Measurements from ENCODE around the gene TRIM47. TPM values are rescaled to one million over a fixed set of nuclear protein-coding genes. Genes with fewer than 3 reads are reported as not detected.

The TRIM47 gene
- total and polyA plus RNA-seq, 2 of the 13 experiments (the other 11 are each of a cell fraction or from before 2014, with no cell fraction given): 33.5 to 82.0 TPM

DNA sequence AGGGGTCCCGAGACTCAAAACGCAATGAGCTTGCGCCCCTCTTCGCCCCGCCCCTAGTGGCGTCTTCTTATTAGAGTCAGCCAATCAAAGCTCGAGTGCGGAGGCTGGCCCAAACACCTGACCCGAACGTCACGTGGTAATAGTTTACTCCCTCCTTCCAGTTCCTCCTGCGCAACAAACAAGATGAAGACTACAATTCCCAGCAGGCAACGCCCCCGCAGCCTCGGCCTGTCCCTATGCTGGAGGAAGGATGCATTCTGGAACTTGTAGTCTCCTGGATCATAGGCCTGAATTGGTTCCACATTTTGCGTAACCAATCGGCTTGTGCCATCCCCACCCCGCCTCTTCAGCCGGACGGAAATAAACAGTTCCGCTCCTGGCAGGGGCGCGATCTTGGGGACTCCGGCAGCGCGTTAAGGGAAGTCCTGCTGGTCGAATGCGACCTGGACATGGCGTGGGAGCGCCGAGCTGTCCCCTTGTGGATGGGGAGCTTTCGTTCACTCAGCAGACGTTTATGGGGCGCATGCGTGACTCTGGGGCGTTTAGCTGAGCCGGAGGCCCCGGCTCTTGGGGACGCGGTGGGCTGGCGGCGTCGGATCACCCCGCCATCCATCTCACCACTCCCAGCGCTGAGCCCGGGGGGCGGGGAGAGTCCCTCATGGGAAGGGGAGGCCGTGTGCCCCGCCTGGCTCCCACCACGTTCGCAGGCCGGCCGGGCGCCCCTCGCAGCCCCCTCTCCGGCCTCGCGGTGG lies 22.9 kb downstream of the TRIM47 start, which contains the start of gene WBP2 (continued):
- TF ChIP-seq, protein P1, sequence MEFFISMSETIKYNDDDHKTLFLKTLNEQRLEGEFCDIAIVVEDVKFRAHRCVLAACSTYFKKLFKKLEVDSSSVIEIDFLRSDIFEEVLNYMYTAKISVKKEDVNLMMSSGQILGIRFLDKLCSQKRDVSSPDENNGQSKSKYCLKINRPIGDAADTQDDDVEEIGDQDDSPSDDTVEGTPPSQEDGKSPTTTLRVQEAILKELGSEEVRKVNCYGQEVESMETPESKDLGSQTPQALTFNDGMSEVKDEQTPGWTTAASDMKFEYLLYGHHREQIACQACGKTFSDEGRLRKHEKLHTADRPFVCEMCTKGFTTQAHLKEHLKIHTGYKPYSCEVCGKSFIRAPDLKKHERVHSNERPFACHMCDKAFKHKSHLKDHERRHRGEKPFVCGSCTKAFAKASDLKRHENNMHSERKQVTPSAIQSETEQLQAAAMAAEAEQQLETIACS (CRISPR knock-in tag; IDR thresholded peaks at IDR 0.05): 0 out of 2 replicates have a peak, but pooled peaks have one; percentile 35
- TF ChIP-seq KAT7 (CRISPR knock-in tag; IDR thresholded peaks at IDR 0.05; ENCODE audit: borderline replicate concordance) (peak; percentile 61; the same call in 1 of the 2 replicates), NAIF1 (CRISPR knock-in tag; IDR thresholded peaks at IDR 0.05; ENCODE audit: borderline replicate concordance) (peak; percentile 100), ZNF382 (CRISPR knock-in tag; IDR thresholded peaks at IDR 0.05; ENCODE audit: borderline replicate concordance) (no peak), MED8 (CRISPR knock-in tag; IDR thresholded peaks at IDR 0.05; ENCODE audit: insufficient replicate concordance) (peak; percentile 86), SP1 (IDR thresholded peaks at IDR 0.05) (no peak), SP1 (CRISPR knock-in tag; IDR thresholded peaks at IDR 0.05) (peak; percentile 88), ZNF484 (CRISPR knock-in tag; IDR thresholded peaks at IDR 0.05; ENCODE audit: borderline replicate concordance, low read depth) (peak; percentile 92; the same call in 1 of the 2 replicates), ADNP (CRISPR knock-in tag; IDR thresholded peaks at IDR 0.05) (no peak), ZNF232 (CRISPR knock-in tag; IDR thresholded peaks at IDR 0.05; ENCODE audit: borderline replicate concordance) (peak; percentile 84; the same call in 1 of the 2 replicates), ZNF790 (CRISPR knock-in tag; IDR thresholded peaks at IDR 0.05; ENCODE audit: borderline replicate concordance) (no peak), FOXO1 (CRISPR knock-in tag; IDR thresholded peaks at IDR 0.05) (peak; percentile 66; the same call in 1 of the 2 replicates), PHF5A (CRISPR knock-in tag; IDR thresholded peaks at IDR 0.05; ENCODE audit: low read depth, unreplicated experiment) (peak; percentile 44), ZNF883 (CRISPR knock-in tag; IDR thresholded peaks at IDR 0.05; ENCODE audit: not compliant biosample characterization) (peak; percentile 66), MLLT10 (CRISPR knock-in tag; IDR thresholded peaks at IDR 0.05) (no peak)
- TF ChIP-seq, protein P2, sequence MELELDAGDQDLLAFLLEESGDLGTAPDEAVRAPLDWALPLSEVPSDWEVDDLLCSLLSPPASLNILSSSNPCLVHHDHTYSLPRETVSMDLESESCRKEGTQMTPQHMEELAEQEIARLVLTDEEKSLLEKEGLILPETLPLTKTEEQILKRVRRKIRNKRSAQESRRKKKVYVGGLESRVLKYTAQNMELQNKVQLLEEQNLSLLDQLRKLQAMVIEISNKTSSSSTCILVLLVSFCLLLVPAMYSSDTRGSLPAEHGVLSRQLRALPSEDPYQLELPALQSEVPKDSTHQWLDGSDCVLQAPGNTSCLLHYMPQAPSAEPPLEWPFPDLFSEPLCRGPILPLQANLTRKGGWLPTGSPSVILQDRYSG (CRISPR knock-in tag; IDR thresholded peaks at IDR 0.05): no peak; the same call in 1 of the 2 replicates
- TF ChIP-seq, protein P3, sequence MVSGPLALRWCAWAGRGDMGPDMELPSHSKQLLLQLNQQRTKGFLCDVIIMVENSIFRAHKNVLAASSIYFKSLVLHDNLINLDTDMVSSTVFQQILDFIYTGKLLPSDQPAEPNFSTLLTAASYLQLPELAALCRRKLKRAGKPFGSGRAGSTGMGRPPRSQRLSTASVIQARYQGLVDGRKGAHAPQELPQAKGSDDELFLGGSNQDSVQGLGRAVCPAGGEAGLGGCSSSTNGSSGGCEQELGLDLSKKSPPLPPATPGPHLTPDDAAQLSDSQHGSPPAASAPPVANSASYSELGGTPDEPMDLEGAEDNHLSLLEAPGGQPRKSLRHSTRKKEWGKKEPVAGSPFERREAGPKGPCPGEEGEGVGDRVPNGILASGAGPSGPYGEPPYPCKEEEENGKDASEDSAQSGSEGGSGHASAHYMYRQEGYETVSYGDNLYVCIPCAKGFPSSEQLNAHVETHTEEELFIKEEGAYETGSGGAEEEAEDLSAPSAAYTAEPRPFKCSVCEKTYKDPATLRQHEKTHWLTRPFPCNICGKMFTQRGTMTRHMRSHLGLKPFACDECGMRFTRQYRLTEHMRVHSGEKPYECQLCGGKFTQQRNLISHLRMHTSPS (CRISPR knock-in tag; IDR thresholded peaks at IDR 0.05; ENCODE audit: low read depth): no peak
- TF ChIP-seq, protein P4, sequence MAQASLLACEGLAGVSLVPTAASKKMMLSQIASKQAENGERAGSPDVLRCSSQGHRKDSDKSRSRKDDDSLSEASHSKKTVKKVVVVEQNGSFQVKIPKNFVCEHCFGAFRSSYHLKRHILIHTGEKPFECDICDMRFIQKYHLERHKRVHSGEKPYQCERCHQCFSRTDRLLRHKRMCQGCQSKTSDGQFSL (CRISPR knock-in tag; IDR thresholded peaks at IDR 0.05): peak; percentile 84; the same call in 1 of the 2 replicates
- TF ChIP-seq, protein P5, sequence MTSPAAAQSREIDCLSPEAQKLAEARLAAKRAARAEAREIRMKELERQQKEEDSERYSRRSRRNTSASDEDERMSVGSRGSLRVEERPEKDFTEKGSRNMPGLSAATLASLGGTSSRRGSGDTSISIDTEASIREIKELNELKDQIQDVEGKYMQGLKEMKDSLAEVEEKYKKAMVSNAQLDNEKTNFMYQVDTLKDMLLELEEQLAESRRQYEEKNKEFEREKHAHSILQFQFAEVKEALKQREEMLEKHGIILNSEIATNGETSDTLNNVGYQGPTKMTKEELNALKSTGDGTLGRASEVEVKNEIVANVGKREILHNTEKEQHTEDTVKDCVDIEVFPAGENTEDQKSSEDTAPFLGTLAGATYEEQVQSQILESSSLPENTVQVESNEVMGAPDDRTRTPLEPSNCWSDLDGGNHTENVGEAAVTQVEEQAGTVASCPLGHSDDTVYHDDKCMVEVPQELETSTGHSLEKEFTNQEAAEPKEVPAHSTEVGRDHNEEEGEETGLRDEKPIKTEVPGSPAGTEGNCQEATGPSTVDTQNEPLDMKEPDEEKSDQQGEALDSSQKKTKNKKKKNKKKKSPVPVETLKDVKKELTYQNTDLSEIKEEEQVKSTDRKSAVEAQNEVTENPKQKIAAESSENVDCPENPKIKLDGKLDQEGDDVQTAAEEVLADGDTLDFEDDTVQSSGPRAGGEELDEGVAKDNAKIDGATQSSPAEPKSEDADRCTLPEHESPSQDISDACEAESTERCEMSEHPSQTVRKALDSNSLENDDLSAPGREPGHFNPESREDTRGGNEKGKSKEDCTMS (CRISPR knock-in tag; conservative IDR thresholded peaks at IDR 0.05): no peak
- TF ChIP-seq, protein P6, sequence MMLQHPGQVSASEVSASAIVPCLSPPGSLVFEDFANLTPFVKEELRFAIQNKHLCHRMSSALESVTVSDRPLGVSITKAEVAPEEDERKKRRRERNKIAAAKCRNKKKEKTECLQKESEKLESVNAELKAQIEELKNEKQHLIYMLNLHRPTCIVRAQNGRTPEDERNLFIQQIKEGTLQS (CRISPR knock-in tag; IDR thresholded peaks at IDR 0.05): peak; percentile 2; the same call in 1 of the 2 replicates
- TF ChIP-seq, protein P7, sequence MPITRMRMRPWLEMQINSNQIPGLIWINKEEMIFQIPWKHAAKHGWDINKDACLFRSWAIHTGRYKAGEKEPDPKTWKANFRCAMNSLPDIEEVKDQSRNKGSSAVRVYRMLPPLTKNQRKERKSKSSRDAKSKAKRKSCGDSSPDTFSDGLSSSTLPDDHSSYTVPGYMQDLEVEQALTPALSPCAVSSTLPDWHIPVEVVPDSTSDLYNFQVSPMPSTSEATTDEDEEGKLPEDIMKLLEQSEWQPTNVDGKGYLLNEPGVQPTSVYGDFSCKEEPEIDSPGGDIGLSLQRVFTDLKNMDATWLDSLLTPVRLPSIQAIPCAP (CRISPR knock-in tag; IDR thresholded peaks at IDR 0.05; ENCODE audit: low read depth): 0 out of 2 replicates have a peak, but pooled peaks have one; percentile 45

Measured in HepG2 (cell line).